ENCODE results near the gene UROS. TPM values are rescaled to one million over a fixed set of nuclear protein-coding genes. Genes with fewer than 3 reads are reported as not detected.

UROS gene
- total RNA-seq, 1 experiment from 2014 or later, result 48.7 TPM

DNA sequence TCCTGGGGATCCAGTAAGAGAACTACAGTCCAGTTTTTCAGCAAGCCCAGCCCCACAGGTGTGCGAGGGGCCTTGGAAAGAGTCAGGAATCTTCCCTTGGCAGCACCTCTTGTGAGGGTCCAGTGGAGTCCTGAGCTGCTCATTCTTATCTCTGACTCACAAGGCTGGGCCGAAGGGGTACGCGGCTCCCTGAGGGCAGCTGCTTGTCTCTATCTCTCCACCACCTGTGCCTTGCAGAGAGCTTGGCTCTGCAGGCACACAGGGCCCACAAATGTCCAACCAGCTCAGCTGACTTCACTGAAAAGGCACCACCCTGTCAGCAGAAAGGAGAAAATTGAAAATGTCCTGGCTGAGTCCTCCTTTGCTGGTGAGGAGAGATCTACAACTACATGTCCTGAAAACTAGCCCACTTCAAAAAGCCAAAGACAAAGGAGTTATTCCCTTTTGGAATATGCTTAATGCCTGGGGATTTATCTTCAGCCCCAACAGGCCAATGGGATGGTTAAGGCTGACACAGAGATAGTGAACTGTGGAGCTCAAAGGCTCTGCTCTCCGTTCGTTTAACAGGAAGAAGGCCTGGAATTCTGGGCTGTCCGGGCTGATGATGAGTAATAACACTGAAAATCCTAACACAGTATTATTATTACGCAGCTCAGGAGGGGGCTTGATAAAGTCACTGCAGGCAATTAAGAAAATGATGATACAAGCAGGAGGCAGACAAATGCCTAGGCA lies 23.4 kb downstream of the UROS start (continued):
- TF ChIP-seq, protein P1, sequence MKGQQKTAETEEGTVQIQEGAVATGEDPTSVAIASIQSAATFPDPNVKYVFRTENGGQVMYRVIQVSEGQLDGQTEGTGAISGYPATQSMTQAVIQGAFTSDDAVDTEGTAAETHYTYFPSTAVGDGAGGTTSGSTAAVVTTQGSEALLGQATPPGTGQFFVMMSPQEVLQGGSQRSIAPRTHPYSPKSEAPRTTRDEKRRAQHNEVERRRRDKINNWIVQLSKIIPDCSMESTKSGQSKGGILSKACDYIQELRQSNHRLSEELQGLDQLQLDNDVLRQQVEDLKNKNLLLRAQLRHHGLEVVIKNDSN (CRISPR knock-in tag; IDR thresholded peaks at IDR 0.05), result no peak
- TF ChIP-seq, protein P2, sequence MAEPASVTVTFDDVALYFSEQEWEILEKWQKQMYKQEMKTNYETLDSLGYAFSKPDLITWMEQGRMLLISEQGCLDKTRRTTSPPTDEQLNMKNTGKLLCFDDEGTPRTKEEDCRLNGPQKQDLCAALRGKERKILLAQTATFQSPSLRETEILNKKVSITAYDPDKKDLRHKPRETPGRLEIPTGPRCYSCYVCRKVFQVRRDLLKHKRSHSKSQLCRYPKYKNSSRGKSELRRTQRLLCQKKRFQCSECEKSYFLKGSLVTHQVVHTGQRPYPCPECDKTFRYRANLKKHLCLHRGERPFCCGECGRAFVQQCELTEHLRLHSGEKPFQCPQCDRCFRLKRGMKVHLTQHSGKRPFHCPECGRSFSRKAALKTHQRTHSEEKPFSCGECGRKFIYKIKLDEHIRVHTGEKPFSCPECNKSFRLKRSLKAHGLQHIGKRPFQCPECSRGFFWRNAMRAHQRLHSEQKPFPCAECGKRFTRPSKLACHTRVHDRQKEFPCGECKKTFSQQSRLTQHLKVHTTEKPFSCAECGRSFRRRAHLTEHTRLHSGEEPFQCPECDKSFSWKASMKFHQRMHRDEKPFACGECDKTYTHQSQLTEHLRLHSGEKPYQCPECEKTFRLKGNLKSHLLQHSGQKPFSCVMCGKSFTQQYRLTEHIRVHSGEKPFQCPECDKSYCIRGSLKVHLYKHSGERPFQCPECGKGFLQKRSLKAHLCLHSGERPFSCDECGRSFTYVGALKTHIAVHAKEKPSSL (CRISPR knock-in tag; conservative IDR thresholded peaks at IDR 0.05), result no peak
- TF ChIP-seq, protein P3, sequence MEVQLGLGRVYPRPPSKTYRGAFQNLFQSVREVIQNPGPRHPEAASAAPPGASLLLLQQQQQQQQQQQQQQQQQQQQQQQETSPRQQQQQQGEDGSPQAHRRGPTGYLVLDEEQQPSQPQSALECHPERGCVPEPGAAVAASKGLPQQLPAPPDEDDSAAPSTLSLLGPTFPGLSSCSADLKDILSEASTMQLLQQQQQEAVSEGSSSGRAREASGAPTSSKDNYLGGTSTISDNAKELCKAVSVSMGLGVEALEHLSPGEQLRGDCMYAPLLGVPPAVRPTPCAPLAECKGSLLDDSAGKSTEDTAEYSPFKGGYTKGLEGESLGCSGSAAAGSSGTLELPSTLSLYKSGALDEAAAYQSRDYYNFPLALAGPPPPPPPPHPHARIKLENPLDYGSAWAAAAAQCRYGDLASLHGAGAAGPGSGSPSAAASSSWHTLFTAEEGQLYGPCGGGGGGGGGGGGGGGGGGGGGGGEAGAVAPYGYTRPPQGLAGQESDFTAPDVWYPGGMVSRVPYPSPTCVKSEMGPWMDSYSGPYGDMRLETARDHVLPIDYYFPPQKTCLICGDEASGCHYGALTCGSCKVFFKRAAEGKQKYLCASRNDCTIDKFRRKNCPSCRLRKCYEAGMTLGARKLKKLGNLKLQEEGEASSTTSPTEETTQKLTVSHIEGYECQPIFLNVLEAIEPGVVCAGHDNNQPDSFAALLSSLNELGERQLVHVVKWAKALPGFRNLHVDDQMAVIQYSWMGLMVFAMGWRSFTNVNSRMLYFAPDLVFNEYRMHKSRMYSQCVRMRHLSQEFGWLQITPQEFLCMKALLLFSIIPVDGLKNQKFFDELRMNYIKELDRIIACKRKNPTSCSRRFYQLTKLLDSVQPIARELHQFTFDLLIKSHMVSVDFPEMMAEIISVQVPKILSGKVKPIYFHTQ (CRISPR knock-in tag; IDR thresholded peaks at IDR 0.05), result no peak
- TF ChIP-seq, protein P4, sequence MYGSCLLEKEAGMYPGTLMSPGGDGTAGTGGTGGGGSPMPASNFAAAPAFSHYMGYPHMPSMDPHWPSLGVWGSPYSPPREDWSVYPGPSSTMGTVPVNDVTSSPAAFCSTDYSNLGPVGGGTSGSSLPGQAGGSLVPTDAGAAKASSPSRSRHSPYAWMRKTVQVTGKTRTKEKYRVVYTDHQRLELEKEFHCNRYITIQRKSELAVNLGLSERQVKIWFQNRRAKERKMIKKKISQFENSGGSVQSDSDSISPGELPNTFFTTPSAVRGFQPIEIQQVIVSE (CRISPR knock-in tag; IDR thresholded peaks at IDR 0.05; ENCODE audit: borderline replicate concordance), result no peak
- TF ChIP-seq OVOL2 (CRISPR knock-in tag; IDR thresholded peaks at IDR 0.05; ENCODE audit: borderline replicate concordance) (no peak), IRF2 (CRISPR knock-in tag; IDR thresholded peaks at IDR 0.05; ENCODE audit: borderline replicate concordance, low read depth) (no peak)

DNA sequence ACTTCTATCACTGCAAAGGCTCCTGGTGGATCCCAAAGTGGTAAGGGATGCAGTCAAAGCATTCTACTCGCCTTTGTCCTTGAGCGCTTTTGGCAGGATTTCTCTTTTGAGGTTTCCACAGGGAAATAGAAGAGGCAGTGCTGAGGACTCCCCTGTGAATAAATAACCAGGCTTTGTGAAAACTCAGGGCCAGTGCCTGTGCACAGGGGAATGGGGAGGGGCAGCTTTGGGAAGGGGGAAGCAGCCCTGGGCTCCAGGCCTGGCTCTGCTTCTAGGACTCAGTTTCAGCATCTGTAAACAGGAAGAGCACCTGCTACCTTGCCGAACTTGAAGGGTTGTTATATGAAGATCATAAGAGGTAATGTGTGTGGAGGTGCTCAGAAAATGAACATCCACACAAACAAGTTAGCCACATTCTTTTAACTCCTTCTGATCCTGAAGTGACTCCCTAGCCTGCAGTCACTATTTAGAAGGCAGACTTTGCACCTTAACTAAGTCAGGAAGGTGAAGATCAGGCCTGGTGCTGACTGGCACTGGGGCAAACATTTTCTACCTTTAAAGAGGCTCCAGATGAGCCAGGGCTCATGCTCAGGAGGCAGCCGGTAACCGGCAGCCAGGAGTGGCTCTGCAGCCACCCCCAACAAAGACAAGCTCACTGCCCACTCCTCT lies 24.9 kb downstream of the UROS start:
- no peak overlapping the region for H3K4me3 Mint-ChIP-seq
- CTCF ChIA-PET, result no interaction called here
- ATAC-seq, result no peak
- POLR2A ChIA-PET, result no interaction called here
- TF ChIP-seq, protein P5, sequence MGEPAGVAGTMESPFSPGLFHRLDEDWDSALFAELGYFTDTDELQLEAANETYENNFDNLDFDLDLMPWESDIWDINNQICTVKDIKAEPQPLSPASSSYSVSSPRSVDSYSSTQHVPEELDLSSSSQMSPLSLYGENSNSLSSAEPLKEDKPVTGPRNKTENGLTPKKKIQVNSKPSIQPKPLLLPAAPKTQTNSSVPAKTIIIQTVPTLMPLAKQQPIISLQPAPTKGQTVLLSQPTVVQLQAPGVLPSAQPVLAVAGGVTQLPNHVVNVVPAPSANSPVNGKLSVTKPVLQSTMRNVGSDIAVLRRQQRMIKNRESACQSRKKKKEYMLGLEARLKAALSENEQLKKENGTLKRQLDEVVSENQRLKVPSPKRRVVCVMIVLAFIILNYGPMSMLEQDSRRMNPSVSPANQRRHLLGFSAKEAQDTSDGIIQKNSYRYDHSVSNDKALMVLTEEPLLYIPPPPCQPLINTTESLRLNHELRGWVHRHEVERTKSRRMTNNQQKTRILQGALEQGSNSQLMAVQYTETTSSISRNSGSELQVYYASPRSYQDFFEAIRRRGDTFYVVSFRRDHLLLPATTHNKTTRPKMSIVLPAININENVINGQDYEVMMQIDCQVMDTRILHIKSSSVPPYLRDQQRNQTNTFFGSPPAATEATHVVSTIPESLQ (CRISPR knock-in tag; IDR thresholded peaks at IDR 0.05), result no peak
- TF ChIP-seq, protein P6, sequence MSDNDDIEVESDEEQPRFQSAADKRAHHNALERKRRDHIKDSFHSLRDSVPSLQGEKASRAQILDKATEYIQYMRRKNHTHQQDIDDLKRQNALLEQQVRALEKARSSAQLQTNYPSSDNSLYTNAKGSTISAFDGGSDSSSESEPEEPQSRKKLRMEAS (CRISPR knock-in tag; IDR thresholded peaks at IDR 0.05), result no peak
- no peak for TF ChIP-seq OVOL2 (CRISPR knock-in tag; IDR thresholded peaks at IDR 0.05; ENCODE audit: borderline replicate concordance)
- TF ChIP-seq, protein P7, sequence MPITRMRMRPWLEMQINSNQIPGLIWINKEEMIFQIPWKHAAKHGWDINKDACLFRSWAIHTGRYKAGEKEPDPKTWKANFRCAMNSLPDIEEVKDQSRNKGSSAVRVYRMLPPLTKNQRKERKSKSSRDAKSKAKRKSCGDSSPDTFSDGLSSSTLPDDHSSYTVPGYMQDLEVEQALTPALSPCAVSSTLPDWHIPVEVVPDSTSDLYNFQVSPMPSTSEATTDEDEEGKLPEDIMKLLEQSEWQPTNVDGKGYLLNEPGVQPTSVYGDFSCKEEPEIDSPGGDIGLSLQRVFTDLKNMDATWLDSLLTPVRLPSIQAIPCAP (CRISPR knock-in tag; IDR thresholded peaks at IDR 0.05), result no peak
- TF ChIP-seq ZNF423 (CRISPR knock-in tag; IDR thresholded peaks at IDR 0.05), result no peak
- TF ChIP-seq MYBL2 (CRISPR knock-in tag; IDR thresholded peaks at IDR 0.05), result no peak
- TF ChIP-seq, protein P8, sequence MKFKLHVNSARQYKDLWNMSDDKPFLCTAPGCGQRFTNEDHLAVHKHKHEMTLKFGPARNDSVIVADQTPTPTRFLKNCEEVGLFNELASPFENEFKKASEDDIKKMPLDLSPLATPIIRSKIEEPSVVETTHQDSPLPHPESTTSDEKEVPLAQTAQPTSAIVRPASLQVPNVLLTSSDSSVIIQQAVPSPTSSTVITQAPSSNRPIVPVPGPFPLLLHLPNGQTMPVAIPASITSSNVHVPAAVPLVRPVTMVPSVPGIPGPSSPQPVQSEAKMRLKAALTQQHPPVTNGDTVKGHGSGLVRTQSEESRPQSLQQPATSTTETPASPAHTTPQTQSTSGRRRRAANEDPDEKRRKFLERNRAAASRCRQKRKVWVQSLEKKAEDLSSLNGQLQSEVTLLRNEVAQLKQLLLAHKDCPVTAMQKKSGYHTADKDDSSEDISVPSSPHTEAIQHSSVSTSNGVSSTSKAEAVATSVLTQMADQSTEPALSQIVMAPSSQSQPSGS (CRISPR knock-in tag; IDR thresholded peaks at IDR 0.05; ENCODE audit: borderline replicate concordance, low read depth), result no peak
- TF ChIP-seq, protein P9, sequence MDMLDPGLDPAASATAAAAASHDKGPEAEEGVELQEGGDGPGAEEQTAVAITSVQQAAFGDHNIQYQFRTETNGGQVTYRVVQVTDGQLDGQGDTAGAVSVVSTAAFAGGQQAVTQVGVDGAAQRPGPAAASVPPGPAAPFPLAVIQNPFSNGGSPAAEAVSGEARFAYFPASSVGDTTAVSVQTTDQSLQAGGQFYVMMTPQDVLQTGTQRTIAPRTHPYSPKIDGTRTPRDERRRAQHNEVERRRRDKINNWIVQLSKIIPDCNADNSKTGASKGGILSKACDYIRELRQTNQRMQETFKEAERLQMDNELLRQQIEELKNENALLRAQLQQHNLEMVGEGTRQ (CRISPR knock-in tag; IDR thresholded peaks at IDR 0.05), result no peak
- no peak for TF ChIP-seq CBFB (CRISPR knock-in tag; IDR thresholded peaks at IDR 0.05; ENCODE audit: low read depth)
- TF ChIP-seq PRRX2 (CRISPR knock-in tag; IDR thresholded peaks at IDR 0.05), result no peak
- no peak for TF ChIP-seq CREM (CRISPR knock-in tag; IDR thresholded peaks at IDR 0.05)
- no peak for TF ChIP-seq NFE2L1 (CRISPR knock-in tag; IDR thresholded peaks at IDR 0.05)
- no peaks in the 10 kb centered on the region for H3K27me3 Mint-ChIP-seq (ENCODE audit: low read depth)
- H3K27ac Mint-ChIP-seq, result no peak overlapping the region
- H3K4me1 Mint-ChIP-seq, result no peaks in the 10 kb centered on the region
- H3K9me3 Mint-ChIP-seq, result no peaks in the 10 kb centered on the region
- peaks cover 20% of the 10 kb centered on the region for H3K36me3 Mint-ChIP-seq
- no peak for DNase-seq (ENCODE audit: low spot score)

Measured in WTC11 (cell line).